GM19463 (cell line): ENCODE data around the gene DLG4.
"Not testable (repeated sequence)": the region's sequence is repeated elsewhere in the genome, so short reads cannot be mapped to it uniquely, and the experiment has no call there.

ENCODE experiments used
- ATAC-seq: cut with Tn5 transposase; IDR thresholded peaks from one replicate; pipeline ENCODE4 v1.9.1; 2021; ENCODE audit warnings: mild to moderate bottlenecking, moderate library complexity; ENCODE audit not compliant: unreplicated experiment

DLG4 gene

DNA sequence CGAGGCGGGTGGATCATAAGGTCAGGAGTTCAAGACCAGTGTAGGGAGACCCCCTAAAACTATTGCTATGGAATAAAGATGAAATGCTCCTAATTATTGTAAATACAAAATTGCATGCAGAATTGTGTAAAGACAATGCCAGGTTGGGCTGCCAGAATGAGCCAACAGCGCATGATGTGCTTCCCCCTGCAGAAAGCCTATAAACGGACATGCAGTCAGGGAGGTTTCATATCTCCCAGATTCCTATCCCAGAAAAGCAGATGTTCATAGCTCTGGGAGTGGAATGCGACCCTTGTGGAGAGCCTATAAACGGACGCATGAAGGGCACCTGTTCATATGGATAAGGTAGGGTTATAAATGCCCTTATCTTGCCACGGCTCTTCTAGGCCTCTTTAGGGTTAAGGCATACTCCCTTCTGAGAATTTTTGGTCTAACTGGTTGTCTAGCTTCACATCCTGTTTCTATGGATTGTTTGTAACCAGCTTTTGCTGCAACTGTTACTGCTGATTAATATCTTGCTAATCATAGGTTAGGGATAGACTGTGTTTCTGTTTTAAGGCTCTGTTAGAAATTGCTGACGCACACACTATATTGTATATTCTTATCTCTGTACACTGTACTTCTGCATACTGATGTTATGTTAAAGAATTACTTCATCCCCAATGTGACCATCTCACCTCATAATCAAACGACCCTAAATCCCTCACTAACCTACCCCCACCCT lies 50.6 kb downstream of the DLG4 start:
- not testable (repeated sequence) for ATAC-seq

DNA sequence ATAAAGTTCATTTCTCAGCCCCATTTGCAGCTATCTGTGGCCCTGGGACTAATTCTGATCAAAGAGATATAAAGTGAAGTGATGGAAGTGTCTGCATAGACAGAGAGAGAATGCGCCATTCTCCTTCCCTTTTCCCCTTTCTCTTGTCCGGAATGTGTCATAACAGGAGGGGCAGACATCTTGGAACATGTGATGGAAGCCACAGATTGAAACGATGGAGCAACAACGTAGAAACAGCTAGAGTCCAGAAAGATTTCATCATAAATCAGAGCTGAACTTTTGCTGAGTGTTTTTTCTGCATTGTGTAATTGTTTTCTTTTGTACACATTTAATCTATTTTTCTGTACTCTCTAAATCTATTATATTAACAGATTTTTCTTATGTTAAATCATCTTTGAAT lies 51.8 kb downstream of the DLG4 start:
- no peak for ATAC-seq

DNA sequence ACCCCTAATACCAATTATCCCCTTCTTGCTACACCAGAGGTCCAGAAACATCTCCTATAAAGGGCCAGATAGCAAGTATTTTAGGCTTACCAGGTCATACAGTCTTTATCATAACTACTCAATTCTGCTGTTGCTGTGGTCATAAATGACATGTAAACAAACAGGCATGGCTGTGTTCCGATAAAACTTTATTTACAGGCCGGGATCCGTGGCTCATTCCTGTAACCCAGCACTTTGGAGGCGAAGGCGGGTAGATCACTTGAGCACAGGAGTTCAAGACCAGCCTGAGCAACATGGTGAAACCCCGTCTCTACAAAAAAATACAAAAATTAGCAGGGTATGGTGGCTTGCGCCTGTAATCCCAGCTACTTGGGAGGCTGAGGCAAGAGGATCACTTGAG lies 52.8 kb downstream of the DLG4 start:
- ATAC-seq = no peak

DNA sequence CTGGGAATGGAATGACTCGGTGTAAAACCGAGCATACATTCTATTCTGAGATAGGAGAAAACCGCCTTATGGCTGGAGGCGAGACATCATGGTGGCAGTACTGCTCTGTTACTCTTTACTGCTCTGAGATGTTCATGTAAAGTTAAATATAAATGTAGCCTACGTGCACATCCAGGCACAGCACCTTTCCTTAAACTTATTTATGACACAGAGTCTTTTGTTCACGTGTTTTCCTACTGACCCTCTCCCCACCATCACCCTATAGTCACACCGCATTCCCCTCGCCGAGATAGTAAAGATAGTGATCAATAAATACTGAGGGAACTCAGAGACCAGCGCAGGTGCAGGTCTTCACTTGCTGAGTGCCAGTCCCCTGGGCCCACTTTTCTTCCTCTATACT lies 60.1 kb downstream of the DLG4 start:
- not testable (repeated sequence) for ATAC-seq

DNA sequence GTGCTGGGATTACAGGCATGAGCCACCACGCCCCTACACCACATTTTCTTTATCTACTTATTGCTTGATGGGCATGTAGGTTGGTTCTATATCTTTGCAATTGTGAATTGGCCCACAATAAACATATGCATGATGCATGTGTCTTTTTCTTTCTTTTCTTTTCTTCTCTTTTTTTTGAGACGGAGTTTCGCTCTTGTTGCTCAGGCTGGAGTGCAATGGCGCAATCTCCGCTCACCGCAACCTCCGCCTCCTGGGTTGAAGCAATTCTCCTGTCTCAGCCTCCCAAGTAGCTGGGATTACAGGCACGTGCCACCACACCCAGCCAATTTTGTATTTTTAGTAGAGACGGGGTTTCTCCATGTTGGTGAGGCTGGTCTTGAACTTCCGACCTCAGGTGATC lies 61.2 kb downstream of the DLG4 start:
- ATAC-seq = not testable (repeated sequence)

DNA sequence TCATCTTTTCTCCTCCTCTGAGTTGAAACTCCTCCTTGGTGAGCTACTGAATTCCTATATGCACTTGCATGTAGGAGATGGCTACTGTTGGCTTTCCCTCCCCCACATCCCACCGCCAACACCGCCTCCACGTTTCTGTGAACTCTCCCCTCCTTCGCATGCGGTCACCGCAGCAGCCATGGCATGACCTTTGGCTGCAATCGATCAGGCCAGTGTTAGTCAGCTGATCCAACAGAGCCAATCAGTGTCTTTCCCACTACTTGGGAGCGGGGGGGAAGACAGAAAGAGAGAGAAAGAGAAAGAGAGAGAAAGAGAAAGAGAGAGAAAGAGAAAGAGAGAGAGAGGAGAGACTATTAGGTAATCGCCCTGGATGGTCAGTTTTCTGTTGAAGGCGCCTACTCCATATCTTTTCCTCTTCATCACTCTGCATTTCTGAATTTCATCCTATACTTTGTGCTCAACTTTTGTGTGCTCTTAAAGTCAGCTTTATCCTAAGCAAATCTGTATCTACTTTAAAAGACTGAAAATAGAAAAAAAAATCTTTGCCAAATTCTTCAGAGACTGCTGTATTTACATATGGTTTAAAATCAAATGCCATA lies 63.2 kb downstream of the DLG4 start:
- ATAC-seq = no peak

DNA sequence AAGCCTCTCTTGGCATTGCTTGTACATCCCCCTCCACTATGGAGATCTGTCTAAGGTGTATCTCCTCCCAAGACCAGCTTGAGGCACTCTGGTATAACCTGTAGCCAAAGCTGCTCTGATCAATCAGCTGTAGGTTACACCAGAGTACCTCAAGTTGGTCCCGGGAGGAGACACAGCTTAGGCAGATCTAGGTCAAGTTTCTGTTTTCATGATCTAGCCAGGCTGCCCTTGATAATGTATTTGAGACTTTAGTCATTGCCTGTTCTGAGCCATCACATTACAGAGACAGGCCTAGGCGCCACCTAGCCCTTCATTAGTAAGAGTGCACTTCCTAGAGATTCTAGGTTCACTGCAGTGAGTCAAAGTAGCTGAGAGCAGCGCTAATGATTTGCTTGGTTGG lies 71.9 kb downstream of the DLG4 start:
- ATAC-seq = no peak

DNA sequence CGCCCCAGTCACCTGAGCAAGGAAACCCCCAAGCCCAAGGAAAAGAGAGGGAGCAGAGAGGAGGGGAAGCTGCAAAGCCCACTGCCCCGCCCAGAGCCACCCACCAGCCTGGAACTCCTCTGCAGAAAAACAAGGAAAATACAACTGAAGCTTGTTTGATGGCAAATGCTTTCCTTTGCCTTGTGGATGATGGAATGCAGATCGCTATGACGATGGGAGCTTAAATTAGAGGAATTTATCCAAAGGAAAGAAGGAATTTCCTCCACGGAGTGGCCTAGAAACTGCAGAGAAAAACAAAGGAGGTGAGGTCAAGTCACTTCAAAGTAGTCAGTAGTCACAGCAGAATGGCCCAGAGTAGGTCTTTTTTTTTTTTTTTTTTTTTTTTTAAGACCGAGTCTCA lies 73.5 kb downstream of the DLG4 start:
- no peak for ATAC-seq

DNA sequence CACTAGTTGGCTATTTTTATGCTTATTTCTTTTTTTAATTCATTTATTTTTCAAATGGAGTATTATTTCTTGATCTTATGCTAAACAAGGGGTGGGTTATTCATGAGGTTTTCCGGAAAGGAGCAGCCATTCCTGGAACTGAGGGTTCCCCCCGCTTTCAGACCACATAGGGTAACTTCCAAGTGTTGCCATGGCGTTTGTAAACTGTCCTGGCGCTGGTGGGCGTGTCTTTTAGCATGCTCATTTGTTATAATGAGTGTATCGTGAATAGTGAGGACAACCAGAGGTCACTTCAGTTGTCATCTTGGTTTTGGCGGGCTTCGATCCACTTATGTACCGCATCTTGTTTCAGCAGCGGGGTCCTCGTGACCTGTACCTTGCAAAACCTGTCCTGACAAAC lies 75.4 kb downstream of the DLG4 start:
- no peak for ATAC-seq

DNA sequence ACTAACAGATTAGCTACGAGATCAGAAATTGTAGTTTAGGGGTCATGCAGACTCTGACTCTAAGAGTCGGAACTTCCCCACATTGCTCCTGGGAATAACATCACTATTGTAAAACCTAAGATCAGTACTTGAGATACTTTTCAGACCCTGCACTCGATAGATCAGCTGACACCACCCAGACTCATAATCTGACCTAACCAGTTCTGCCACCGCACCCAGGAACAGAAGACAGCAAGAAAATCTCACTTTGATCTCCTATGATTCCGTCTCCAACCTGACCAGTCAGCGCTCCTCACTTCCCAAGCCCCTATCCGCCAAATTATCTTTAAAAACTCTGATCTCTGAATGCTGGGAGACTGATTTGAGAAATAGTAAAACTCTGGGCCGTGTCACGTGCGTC lies 77.8 kb downstream of the DLG4 start:
- no peak for ATAC-seq

DNA sequence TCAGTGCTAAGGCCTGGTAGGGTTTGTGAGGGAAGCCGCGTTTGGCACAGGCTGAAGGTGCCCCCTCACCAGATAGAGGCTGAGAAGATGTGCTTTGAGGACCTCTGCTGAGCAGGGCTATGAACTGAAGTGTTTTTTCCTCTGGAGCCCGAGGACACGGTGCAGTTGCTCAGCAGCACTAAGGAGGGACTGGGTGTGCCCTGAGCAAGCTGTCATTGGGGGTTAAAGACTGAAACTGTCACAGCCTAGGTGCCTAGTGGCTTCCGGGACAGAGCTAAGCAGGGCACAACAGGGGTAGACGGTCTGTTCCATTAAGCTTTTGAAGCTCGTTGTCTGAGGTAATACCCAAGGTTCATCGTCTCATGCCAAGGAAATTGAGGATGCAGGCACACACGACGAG lies 80.2 kb downstream of the DLG4 start:
- ATAC-seq = no peak

DNA sequence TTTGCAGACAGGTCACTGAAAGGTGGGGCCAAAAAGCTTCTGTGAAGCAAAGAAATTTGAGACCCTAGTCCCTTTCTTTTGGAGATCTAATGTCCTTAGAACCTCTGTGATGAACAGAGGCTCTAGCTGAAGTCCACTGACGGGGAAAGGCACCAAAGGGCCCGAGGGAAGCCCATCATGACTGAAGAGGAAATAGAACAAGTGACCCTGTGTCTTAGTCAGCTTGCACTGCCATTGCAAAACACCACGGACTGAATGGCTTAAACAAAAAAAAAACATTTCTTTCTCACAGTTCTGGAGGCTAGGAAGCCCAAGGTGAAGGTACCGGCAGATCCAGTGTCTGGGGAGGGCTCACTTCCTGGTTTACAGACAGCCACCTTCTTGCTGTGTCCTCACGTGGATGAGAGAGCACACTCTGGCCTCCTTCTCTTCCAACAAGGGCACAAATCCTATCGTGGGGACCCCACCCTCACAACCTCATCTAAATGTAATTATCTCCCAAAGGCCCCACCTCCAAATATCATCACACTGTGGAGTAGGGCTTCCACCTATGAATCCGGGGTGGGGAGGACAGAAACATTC lies 80.7 kb downstream of the DLG4 start:
- no peak for ATAC-seq

DNA sequence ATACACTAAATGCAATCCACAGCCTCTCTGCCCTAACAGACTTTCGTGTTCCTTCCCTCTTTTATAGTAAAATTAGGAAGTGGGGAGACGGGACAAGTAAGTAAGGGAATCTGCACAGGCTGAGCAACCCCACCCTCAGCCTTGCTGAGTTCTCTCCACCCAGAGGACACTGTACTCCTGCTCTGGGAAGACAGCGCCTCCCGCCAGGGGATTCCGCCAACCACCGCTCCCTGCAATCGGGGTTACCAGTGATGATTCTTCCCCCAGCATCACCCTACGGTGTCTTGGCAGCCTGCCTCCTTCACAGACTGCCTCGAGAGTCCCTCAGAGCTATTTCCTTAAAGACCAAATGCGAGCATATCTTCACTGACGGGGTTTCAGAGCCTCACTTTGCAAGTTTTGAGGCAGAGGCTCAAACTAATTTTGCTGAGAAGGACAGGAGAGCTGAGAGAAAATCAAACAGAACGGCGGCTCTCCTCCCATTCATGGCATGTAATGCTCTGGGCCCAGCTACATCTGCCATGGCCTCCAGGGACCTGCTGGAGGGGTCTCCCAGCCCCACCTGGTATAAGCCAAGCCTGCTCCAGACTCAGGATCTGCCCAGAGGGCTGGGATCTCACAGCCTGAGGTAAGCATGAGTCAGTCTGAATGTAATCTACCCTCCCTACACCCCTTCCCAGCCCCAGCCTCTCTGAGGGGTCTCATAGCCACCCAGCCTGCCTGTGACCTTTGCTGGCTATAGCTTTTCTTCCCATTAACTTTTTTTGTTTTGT lies 82.3 kb downstream of the DLG4 start:
- ATAC-seq = no peak
